Mesothelial cell of epicardium (in vitro differentiated cells): ENCODE data around the gene LRRK1. TPM values are rescaled to one million over a fixed set of nuclear protein-coding genes. Genes with fewer than 3 reads are reported as not detected.
A peak's percentile ranks its signal among the peaks of the same experiment; 100 is the strongest.

Experiments used
- DNase-seq, 2 experiments: peaks; one replicate each; pipeline ENCODE4 v3.0.0; 2021; ENCODE audit warnings: low spot score in 2 of 2; ENCODE audit not compliant: unreplicated experiment in 2 of 2
- H3K27ac Mint-ChIP-seq: 2 replicates; pipeline ENCODE4 v1.8.0; 2021; ENCODE audit warnings: mixed read lengths
- H3K27me3 Mint-ChIP-seq: 2 replicates; pipeline ENCODE4 v1.8.0; 2021; ENCODE audit warnings: low read depth, mixed read lengths
- H3K36me3 Mint-ChIP-seq: 2 replicates; pipeline ENCODE4 v1.8.0; 2021; ENCODE audit warnings: mixed read lengths
- H3K4me1 Mint-ChIP-seq: 2 replicates; pipeline ENCODE4 v1.8.0; 2021; ENCODE audit warnings: mixed read lengths
- H3K4me3 Mint-ChIP-seq: 2 replicates; pipeline ENCODE4 v1.8.0; 2021; ENCODE audit warnings: mild to moderate bottlenecking, moderate library complexity, mixed read lengths
- H3K9me3 Mint-ChIP-seq: 2 replicates; pipeline ENCODE4 v1.8.0; 2021; ENCODE audit warnings: mixed read lengths
- CTCF ChIP-seq: fragments of 200-600 bp; sonication (generic); IDR thresholded peaks from one replicate; pipeline ENCODE4 v1.5.0; 2021; ENCODE audit warnings: antibody characterized with exemption; ENCODE audit not compliant: unreplicated experiment
- total RNA-seq: library from RNA; stranded (reverse); gene quantifications from 3 replicates; pipeline ENCODE4 v1.2.1, GENCODE V29; 2021

LRRK1 gene
- total RNA-seq, 1 donor from 2014 or later: 2.3 TPM

DNA sequence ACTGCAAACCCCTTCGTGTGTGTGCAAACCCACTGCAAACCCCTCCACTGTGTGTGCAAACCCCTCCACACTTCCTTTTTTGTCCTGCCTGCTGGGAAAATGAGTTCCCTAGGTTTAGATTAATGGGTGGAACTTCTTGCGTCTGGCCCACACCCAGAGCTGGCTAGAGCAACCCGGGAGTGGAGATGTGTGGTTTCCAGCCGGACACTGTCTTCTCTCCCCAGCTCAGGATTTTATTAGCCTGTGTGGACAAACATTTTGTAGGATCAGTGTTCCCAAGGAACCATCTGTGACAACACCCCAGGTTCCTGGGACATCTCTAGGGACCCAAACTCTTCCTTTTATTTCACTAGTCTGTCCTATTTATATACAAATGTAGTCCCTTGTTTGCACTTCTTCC is 9.6 kb upstream of the LRRK1 start:
- Mint-ChIP-seq H3K4me1 (no peaks in the 10 kb centered on the region), H3K36me3 (no peaks in the 10 kb centered on the region), H3K27ac (no peak overlapping the region), H3K9me3 (peaks cover 4% of the 10 kb centered on the region), H3K4me3 (no peak overlapping the region), H3K27me3 (peaks cover 20% of the 10 kb centered on the region)
- TF ChIP-seq CTCF: no peak
- DNase-seq: no peak

DNA sequence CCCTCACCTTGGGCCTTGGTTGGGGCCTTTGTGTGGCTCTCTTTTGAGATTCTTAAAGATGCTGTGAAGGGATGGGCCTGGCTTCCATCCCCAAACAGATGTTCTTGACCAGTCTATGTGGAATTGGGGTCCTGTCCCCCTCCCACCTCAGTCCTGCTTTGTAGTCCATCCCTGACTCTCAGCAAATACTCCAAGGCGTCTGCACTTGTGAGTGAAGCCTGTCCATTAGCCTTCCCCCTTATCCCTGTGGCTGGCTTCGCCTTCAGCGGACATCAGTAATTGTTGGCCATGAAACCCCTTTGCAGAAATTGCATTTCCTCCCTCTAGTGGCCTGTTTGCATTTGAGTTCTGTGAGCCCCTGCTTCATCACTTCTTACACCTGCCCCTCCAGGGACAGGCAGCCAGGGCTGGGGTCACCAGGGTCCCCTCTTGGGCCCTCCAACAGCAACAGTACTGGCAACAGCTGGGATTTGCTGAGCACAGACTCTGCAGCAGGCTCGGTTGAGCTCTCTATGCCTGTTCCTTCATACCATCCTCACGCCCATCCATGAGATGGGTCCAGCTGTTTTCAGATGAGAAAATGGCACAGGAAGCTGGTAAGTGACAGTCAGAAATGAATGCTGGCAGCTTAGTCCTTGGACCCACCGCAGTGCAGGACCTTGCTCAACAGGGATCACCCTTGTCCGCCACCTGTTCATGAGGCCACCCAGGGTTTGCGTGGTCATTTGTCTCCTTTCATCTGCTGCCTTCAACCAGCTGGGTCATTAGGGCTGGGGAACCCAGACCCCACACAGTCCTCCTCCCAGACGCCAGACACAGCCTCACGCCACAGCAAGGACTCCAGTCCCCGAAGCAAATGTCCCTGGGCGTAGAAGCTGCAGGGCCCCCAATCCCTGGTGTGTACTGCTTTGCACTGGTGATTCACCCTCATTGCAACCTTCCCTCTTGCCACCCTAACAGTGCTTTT is 8.9 kb upstream of the LRRK1 start:
- no peaks in the 10 kb centered on the region for H3K36me3 Mint-ChIP-seq

DNA sequence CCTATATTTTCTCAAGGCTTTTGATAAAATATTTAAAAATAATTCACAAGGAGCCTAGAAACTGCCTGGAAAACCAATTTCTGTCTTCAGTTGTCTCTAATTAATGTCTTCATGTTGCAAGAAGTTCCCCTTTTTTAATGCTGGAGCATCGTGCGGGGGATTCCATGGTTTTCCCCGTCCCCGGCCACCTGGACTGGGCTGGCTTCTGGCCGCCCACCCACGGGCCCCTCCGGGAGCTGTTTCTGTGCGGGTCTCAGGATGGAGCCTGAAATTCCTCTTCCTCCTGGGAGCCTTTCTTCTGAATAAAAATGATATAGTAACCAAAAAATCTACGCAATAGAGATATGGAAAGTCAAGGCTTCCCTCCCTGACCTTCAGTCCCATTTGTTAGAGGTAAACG is 8.1 kb upstream of the LRRK1 start:
- Mint-ChIP-seq H3K4me3 (no peak overlapping the region), H3K36me3 (no peaks in the 10 kb centered on the region), H3K9me3 (peaks cover 4% of the 10 kb centered on the region), H3K27me3 (peaks cover 32% of the 10 kb centered on the region), H3K4me1 (no peaks in the 10 kb centered on the region), H3K27ac (no peak overlapping the region)
- no peak for TF ChIP-seq CTCF
- no peak for DNase-seq

More for the DNA sequence above, 8.9 kb upstream of the LRRK1 start:
- Mint-ChIP-seq H3K4me1 (no peaks in the 10 kb centered on the region), H3K27ac (no peak overlapping the region), H3K4me3 (no peak overlapping the region), H3K27me3 (peaks cover 27% of the 10 kb centered on the region), H3K9me3 (peaks cover 4% of the 10 kb centered on the region)
- no peak for DNase-seq
- peak; percentile 13 for TF ChIP-seq CTCF

GRCh38 chr15:100913961-100914360 is 5.2 kb upstream of the LRRK1 start:
- peaks cover 4% of the 10 kb centered on the region for H3K4me1 Mint-ChIP-seq
- no peak for TF ChIP-seq CTCF
- DNase-seq: no peak
- no peak overlapping the region for H3K27ac Mint-ChIP-seq
- H3K27me3 Mint-ChIP-seq: peaks cover 54% of the 10 kb centered on the region
- no peak overlapping the region for H3K4me3 Mint-ChIP-seq
- H3K36me3 Mint-ChIP-seq: no peaks in the 10 kb centered on the region
- peaks cover 4% of the 10 kb centered on the region for H3K9me3 Mint-ChIP-seq

GRCh38 chr15:100914876-100915275 is 4.3 kb upstream of the LRRK1 start:
- Mint-ChIP-seq H3K9me3 (peaks cover 4% of the 10 kb centered on the region), H3K4me3 (no peak overlapping the region), H3K36me3 (no peaks in the 10 kb centered on the region), H3K27me3 (peaks cover 58% of the 10 kb centered on the region), H3K27ac (no peak overlapping the region), H3K4me1 (peaks cover 4% of the 10 kb centered on the region)
- DNase-seq: no peak
- no peak for TF ChIP-seq CTCF
